Gastrocnemius medialis (tissue), 4 donors: ENCODE data around the gene MARF1.

Experiments
- CTCF ChIP-seq, 5 experiments: fragments of 450-650 bp in 3 of 5; fragments of 200-600 bp in 2 of 5; sonication (generic) in 2 of 5; IDR thresholded peaks in 4 of 5; conservative IDR thresholded peaks in 1 of 5; 1 replicate in 4 of 5; 2 replicates in 1 of 5; pipeline ENCODE4 v1.5.1; 2016 to 2019; ENCODE audit warnings: antibody characterized with exemption in 5 of 5, mild to moderate bottlenecking in 3 of 5, moderate library complexity in 3 of 5
- POLR2A ChIP-seq, 2 donors: fragments of 450-650 bp; IDR thresholded peaks; one replicate each; pipeline ENCODE4 v1.6.1; 2017; ENCODE audit warnings: antibody characterized with exemption in 2 of 2, mild to moderate bottlenecking in 2 of 2, moderate library complexity in 2 of 2

DNA sequence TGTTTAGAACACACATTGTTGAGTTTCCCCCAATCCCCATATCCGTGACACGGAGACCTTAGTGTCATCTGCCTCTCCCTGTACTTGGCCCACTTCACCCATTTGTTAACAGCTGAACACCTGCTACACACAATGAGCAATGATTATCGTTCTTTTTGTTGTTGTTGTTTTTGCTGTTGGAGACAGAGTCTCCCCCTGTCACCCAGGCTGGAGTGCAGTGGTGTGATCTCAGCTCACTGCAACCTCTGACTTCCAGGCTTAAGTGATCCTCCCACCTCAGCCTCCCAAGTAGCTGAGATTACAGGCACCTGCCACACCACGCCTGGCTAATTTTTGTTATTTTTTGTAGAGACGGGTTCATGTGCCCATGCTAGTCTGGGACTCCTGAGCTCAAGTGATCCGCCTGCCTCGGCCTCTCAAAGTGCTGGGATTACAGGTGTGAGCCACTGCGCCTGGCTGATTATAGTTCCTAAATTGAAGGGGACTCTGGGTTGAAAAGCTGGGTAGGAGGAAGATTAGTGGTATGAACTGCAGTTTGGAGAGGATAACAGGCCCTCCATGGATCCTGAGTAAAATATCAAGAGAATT lies 28.7 kb upstream of the MARF1 start:
- TF ChIP-seq CTCF (IDR thresholded peaks at IDR 0.05 in 4 of 5, conservative IDR thresholded peaks at IDR 0.05 in 1 of 5), result no peak
- no peak for TF ChIP-seq POLR2A (IDR thresholded peaks at IDR 0.05)
